Brain microvascular endothelial cell (primary cell): Measurements from ENCODE around the gene HNF4A.

ENCODE experiments used
- DNase-seq: peaks from one replicate; pipeline ENCODE4 v3.0.0-alpha.2; 2020
- H3K27ac ChIP-seq: fragments of 250-450 bp; sonication (Bioruptor Pico); 2 replicates; pipeline ENCODE4 v1.5.1; 2020; ENCODE audit warnings: mild to moderate bottlenecking, moderate library complexity
- H3K27me3 ChIP-seq: fragments of 250-450 bp; sonication (Bioruptor Pico); replicated peaks from 2 replicates; pipeline ENCODE4 v1.5.1; 2020; ENCODE audit warnings: mild to moderate bottlenecking
- H3K36me3 ChIP-seq: fragments of 250-450 bp; sonication (Bioruptor Pico); replicated peaks from 2 replicates; pipeline ENCODE4 v1.5.1; 2020; ENCODE audit warnings: mild to moderate bottlenecking
- H3K4me3 ChIP-seq: 2 replicates; pipeline ENCODE4 v1.5.1; 2011; ENCODE audit warnings: low read depth, mild to moderate bottlenecking, control low read depth, low read length, moderate library complexity
- in situ Hi-C: cut with HindIII; loops from 2 replicates; pipeline ENCODE4 v1.10.0; 2017; ENCODE audit warnings: low sequenced_read_pairs, low pct_ligation_motif_present
- TF ChIP-seq, protein P1 (sequence below): IDR thresholded peaks from 2 replicates; pipeline ENCODE4 v1.5.1; 2011; ENCODE audit warnings: low read depth, mild to moderate bottlenecking, moderate library complexity, low read length, control low read depth, inconsistent platforms; ENCODE audit errors: missing control alignments

Gene HNF4A

DNA sequence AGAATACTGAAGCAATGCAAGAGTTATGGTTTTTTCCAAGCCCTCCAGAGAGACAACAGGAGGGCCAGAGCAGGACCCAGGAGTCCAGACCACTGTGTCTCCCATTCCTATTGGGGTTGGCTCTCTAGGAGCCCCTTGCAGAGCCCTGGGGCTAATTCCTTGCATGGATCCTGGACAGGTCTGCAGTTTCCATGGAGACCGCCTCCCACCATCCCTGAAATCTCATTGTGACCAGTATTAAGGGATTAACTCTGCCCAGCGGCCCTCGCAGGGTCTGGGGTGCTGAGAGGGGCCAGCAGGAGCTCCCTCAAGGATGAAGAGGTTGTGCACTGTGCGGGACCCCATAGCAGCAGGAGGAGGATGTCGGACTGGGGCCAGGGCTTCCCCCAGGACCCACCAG is 34.8 kb downstream of the HNF4A start:
- DNase-seq = no peak

GRCh38 chr20:44392088-44392775 is 36.7 kb downstream of the HNF4A start:
- Histone ChIP-seq H3K36me3 (no peaks in the 10 kb centered on the region), H3K27ac (no peak overlapping the region), H3K4me3 (no peak overlapping the region), H3K27me3 (no peaks in the 10 kb centered on the region)
- DNase-seq = no peak
- in situ Hi-C loops = no loop called here
- TF ChIP-seq, protein P1, sequence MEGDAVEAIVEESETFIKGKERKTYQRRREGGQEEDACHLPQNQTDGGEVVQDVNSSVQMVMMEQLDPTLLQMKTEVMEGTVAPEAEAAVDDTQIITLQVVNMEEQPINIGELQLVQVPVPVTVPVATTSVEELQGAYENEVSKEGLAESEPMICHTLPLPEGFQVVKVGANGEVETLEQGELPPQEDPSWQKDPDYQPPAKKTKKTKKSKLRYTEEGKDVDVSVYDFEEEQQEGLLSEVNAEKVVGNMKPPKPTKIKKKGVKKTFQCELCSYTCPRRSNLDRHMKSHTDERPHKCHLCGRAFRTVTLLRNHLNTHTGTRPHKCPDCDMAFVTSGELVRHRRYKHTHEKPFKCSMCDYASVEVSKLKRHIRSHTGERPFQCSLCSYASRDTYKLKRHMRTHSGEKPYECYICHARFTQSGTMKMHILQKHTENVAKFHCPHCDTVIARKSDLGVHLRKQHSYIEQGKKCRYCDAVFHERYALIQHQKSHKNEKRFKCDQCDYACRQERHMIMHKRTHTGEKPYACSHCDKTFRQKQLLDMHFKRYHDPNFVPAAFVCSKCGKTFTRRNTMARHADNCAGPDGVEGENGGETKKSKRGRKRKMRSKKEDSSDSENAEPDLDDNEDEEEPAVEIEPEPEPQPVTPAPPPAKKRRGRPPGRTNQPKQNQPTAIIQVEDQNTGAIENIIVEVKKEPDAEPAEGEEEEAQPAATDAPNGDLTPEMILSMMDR = no peak

More for the DNA sequence above, 34.8 kb downstream of the HNF4A start:
- no peak overlapping the region for H3K4me3 ChIP-seq
- H3K27me3 ChIP-seq = no peaks in the 10 kb centered on the region
- no peak overlapping the region for H3K27ac ChIP-seq
- no peaks in the 10 kb centered on the region for H3K36me3 ChIP-seq
- in situ Hi-C loops = no loop called here
- TF ChIP-seq, protein P1 = no peak

DNA sequence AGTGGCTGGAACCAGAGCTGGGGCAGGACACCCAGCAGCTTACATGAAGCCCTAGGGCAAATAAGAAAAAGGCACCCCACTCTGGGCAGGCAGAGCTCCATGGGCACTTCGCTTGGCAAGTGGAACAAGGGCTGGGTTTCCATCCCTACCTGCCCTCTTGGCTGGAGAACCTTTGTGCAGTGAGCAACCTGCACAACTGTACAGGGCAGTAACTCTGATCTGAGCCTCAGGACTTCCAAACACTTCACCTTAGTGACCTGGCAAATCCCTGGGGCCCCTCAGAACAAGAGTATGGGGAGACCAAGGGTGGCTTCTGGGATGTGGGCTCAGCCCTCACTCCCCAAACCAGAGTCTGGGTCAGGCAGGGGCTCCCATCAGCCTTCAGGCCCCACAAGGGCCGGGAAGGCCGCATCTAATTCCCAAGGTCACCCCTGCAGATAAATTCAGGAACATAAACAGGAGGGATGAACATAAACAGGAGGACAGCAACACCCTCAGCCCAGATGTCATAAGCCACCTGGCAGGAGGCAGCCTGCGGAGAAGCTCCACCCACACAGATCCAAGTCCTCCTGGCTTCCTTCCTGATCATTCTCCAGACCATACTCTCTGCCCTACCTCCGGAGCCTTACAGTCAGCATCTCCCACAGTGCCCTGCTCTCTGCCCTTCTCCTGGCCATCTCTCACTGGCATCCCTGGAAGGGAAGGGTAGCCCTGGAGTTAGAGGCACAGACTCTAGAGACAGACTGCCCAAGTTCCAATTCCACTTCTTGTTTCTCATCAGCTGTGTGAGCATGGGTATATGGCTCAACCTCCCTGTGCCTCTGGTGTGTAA is 37.5 kb downstream of the HNF4A start:
- in situ Hi-C loops = no loop called here
- no peak for DNase-seq
- H3K27ac ChIP-seq = no peak overlapping the region
- no peaks in the 10 kb centered on the region for H3K27me3 ChIP-seq
- H3K36me3 ChIP-seq = no peaks in the 10 kb centered on the region
- TF ChIP-seq, protein P1 = no peak
- H3K4me3 ChIP-seq = no peak overlapping the region

DNA sequence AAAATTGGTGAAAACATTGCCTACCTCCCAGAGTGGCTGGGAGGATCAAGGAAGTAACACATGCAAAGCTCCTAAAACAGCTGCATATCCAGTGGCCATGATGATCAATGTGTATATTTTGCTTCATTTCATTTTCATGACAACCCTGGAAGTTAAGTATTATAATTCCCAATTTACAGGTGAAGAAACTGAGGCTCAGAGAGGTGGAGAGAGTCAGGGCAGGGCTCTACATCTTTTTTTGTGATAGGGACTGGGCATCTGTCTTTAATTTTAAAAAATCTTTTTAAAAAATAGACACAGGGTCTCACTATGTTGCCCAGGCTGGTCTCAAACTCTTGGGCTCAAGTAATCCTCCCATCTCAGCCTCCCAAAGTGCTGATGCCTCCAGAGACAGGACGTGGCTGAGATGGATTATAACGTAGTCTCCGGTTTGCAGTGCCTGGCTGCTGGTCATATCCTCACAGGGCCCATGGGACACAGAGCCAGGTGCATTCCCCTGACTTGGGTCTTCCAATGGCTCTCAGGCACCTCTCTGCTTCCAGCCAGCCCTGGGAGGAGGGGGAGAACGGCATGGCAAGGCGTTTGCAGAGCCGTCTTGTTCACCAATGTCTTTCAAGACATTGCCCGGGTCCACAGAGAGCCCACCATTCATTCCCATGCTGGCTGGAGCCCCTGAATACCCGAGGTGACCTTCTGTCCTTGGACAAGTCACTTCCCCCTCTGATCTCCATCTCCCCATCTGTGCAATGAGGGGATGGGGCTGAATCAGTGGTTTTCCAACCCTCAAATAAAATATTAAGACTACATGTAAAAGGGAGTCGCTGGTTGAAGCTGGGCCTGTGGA is 38.3 kb downstream of the HNF4A start:
- no peak for DNase-seq
- Histone ChIP-seq H3K4me3 (no peak overlapping the region), H3K27me3 (no peaks in the 10 kb centered on the region), H3K27ac (no peak overlapping the region), H3K36me3 (no peaks in the 10 kb centered on the region)
- TF ChIP-seq, protein P1 = no peak
- in situ Hi-C loops = no loop called here

- no peaks in the 10 kb centered on the region for H3K36me3 ChIP-seq
- H3K27ac ChIP-seq = no peak overlapping the region
- in situ Hi-C loops = no loop called here
- no peak for DNase-seq
- H3K4me3 ChIP-seq = no peak overlapping the region
- no peaks in the 10 kb centered on the region for H3K27me3 ChIP-seq
- TF ChIP-seq, protein P1 = no peak
Observed at GRCh38 chr20:44394452-44394701, 38.9 kb downstream of the HNF4A start.
